ENCODE data around the gene CYP2F1. TPM values are rescaled to one million over a fixed set of nuclear protein-coding genes. Genes with fewer than 3 reads are reported as not detected.

Gene CYP2F1
- total RNA-seq, 1 donor from 2014 or later: not detected

- H3K27me3 ChIP-seq: no peaks in the 10 kb centered on the region
- H3K36me3 ChIP-seq: no peaks in the 10 kb centered on the region
- peaks cover 11% of the 10 kb centered on the region for H3K4me1 ChIP-seq
- no peak for ATAC-seq
- H3K4me3 ChIP-seq: no peak overlapping the region
- no peaks in the 10 kb centered on the region for H3K9me3 ChIP-seq
- no peak for TF ChIP-seq CTCF (IDR thresholded peaks at IDR 0.05)
- no peak for DNase-seq
- intact Hi-C loops (cut with DNase I): no loop called here
- H3K27ac ChIP-seq: peak overlapping the region; percentile 75
Measured at GRCh38 chr19:41174297-41174928, 60.2 kb downstream of the CYP2F1 start.

DNA sequence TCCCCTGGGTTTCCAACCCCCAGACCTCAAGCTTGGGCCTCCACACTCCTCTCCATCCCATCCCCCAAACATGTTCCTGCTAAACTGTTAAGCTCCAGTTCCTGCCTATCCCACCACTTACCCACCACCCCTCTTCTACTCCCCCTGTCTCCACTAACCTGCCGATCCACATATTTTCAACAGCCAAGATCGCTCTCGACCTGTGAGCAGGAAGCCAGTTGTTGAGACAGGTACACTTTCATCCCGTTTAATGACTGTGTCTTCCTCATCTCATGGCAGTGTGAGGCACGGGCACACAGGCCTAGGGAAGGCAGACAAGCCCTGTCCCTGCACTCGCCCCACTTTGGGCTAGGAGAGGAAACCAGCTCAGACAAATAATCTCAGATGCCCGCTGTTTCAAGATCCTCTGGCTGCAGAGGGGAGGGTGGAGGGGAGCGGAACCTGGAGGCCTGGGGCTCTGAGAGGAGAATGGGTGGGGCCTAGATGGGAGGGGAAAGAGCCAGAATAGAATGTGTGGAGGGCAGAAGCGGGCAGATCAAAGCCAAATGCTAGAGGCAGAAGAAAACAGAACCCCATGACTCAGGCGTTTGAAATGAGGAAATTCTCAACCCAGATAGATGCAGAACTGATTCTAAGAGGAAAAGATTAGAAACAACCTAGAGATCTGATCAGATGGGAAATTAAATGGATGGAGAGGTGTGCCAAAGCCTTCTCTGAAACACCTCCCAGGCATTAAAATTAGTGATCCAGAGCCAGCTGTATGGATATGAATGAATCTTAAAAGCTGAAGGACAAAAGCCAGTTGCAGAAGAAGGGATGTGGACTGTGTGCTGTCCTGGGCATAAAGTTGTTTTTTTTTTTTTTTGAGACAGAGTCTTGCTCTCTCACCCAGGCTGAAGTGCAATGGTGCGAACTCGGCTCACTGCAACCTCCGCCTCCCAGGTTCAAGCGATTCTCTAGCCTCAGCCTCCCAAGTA, 61.9 kb downstream of the CYP2F1 start:
- no peaks in the 10 kb centered on the region for H3K36me3 ChIP-seq
- H3K27ac ChIP-seq: peak overlapping the region; percentile 75
- peak; percentile 85 for DNase-seq
- peak; percentile 95 for ATAC-seq
- intact Hi-C loops (cut with DNase I): no loop called here
- no peak for TF ChIP-seq CTCF (IDR thresholded peaks at IDR 0.05)
- H3K4me3 ChIP-seq: peak overlapping the region; percentile 36
- peaks cover 11% of the 10 kb centered on the region for H3K4me1 ChIP-seq
- H3K27me3 ChIP-seq: no peaks in the 10 kb centered on the region
- H3K9me3 ChIP-seq: no peaks in the 10 kb centered on the region

Other genes with a start within 250 kb of the CYP2F1 start
- gene CYP2A7, start 232.2 kb upstream of the CYP2F1 start, total RNA-seq: 1.7 TPM
- 1.9 TPM for gene CYP2B6, start 123.2 kb upstream of the CYP2F1 start, total RNA-seq
- not detected for gene CYP2A13, start 26.0 kb upstream of the CYP2F1 start, total RNA-seq
- gene CYP2S1, start 78.8 kb downstream of the CYP2F1 start, total RNA-seq: 11.1 TPM
- 59.1 TPM for gene AXL, start 104.8 kb downstream of the CYP2F1 start, total RNA-seq
- 171 TPM for gene HNRNPUL1, start 149.9 kb downstream of the CYP2F1 start, total RNA-seq
- gene CCDC97, start 195.7 kb downstream of the CYP2F1 start, total RNA-seq: 31.9 TPM
- 99.0 TPM for gene TGFB1, start 239.5 kb downstream of the CYP2F1 start, total RNA-seq
- 5.5 TPM for gene B9D2, start 249.7 kb downstream of the CYP2F1 start, total RNA-seq